ENCODE data around the gene RIMBP2.

GRCh38 chr12:130444986-130445385, 271.1 kb downstream of the RIMBP2 start:
- TF ChIP-seq CTCF (IDR thresholded peaks at IDR 0.05) (no peak), POLR2A (IDR thresholded peaks at IDR 0.05) (no peak)

Data from lower leg skin (tissue), 3 donors.